ENCODE measurements around the gene TMEFF2. TPM values are rescaled to one million over a fixed set of nuclear protein-coding genes. Genes with fewer than 3 reads are reported as not detected.
"Not testable (repeated sequence)": the region's sequence is repeated elsewhere in the genome, so short reads cannot be mapped to it uniquely, and the experiment has no call there.

The TMEFF2 gene
- total and polyA plus RNA-seq, 8 donors, result 0.18 to 1.0 (median 0.39) TPM; not detected in 2

GRCh38 chr2:192098814-192099491 is 95.8 kb downstream of the TMEFF2 start:
- ATAC-seq (no peak), DNase-seq (no peak)
- intact Hi-C loops (cut with DNase I), result no loop called here
- H3K4me1 ChIP-seq, result no peaks in the 10 kb centered on the region
- no peaks in the 10 kb centered on the region for H3K36me3 ChIP-seq
- H3K27me3 ChIP-seq, result no peaks in the 10 kb centered on the region
- H3K9me3 ChIP-seq, result no peaks in the 10 kb centered on the region
- H3K4me3 ChIP-seq, result no peak overlapping the region
- H3K27ac ChIP-seq, result no peak overlapping the region
- TF ChIP-seq CTCF (IDR thresholded peaks at IDR 0.05), result no peak

- DNase-seq (no peak), ATAC-seq (no peak)
- Histone ChIP-seq H3K4me1 (no peaks in the 10 kb centered on the region), H3K4me3 (no peak overlapping the region), H3K9me3 (no peaks in the 10 kb centered on the region), H3K36me3 (no peaks in the 10 kb centered on the region), H3K27me3 (no peaks in the 10 kb centered on the region), H3K27ac (no peak overlapping the region)
- intact Hi-C loops (cut with DNase I), result no loop called here
- no peak for TF ChIP-seq CTCF (IDR thresholded peaks at IDR 0.05)
Measured at GRCh38 chr2:192091476-192091875, 103.3 kb downstream of the TMEFF2 start.

GRCh38 chr2:192090911-192091310 is 103.8 kb downstream of the TMEFF2 start:
- no peak for ATAC-seq
- H3K4me3 ChIP-seq, result no peak overlapping the region
- no peaks in the 10 kb centered on the region for H3K4me1 ChIP-seq
- no peaks in the 10 kb centered on the region for H3K9me3 ChIP-seq
- no peaks in the 10 kb centered on the region for H3K36me3 ChIP-seq
- no peak for TF ChIP-seq CTCF (IDR thresholded peaks at IDR 0.05)
- DNase-seq, result no peak
- intact Hi-C loops (cut with DNase I), result no loop called here
- H3K27me3 ChIP-seq, result no peaks in the 10 kb centered on the region
- no peak overlapping the region for H3K27ac ChIP-seq

GRCh38 chr2:192087398-192087958 is 107.3 kb downstream of the TMEFF2 start:
- no peaks in the 10 kb centered on the region for H3K9me3 ChIP-seq
- ATAC-seq (no peak), DNase-seq (no peak)
- no peaks in the 10 kb centered on the region for H3K4me1 ChIP-seq
- no peaks in the 10 kb centered on the region for H3K27me3 ChIP-seq
- H3K27ac ChIP-seq, result no peak overlapping the region
- H3K4me3 ChIP-seq, result no peak overlapping the region
- TF ChIP-seq CTCF (IDR thresholded peaks at IDR 0.05), result no peak
- no peaks in the 10 kb centered on the region for H3K36me3 ChIP-seq
- intact Hi-C loops (cut with DNase I), result no loop called here

GRCh38 chr2:192082121-192082520 is 112.6 kb downstream of the TMEFF2 start:
- H3K4me1 ChIP-seq, result no peaks in the 10 kb centered on the region
- no peaks in the 10 kb centered on the region for H3K27me3 ChIP-seq
- no peak for TF ChIP-seq CTCF (IDR thresholded peaks at IDR 0.05)
- no peak overlapping the region for H3K27ac ChIP-seq
- no peaks in the 10 kb centered on the region for H3K9me3 ChIP-seq
- no peak overlapping the region for H3K4me3 ChIP-seq
- DNase-seq, result no peak
- intact Hi-C loops (cut with DNase I), result no loop called here
- no peaks in the 10 kb centered on the region for H3K36me3 ChIP-seq
- ATAC-seq, result no peak

GRCh38 chr2:192080096-192080495 is 114.6 kb downstream of the TMEFF2 start:
- intact Hi-C loops (cut with DNase I); H3K4me1 ChIP-seq; DNase-seq; H3K36me3 ChIP-seq; ATAC-seq; H3K27me3 ChIP-seq; H3K27ac ChIP-seq; H3K4me3 ChIP-seq; H3K9me3 ChIP-seq: not testable (repeated sequence)

Measured in left lung (tissue), 10 donors.